ENCODE measurements around the gene WDR20.

The WDR20 gene

GRCh38 chr14:102220031-102220430 lies 80.3 kb downstream of the WDR20 start:
- no peak for TF ChIP-seq CTCF (conservative IDR thresholded peaks at IDR 0.05; ENCODE audit: low read depth, low read length)

GRCh38 chr14:102221026-102221425 lies 81.3 kb downstream of the WDR20 start:
- TF ChIP-seq CTCF (conservative IDR thresholded peaks at IDR 0.05; ENCODE audit: low read depth, low read length), result no peak
- no peak for DNase-seq (ENCODE audit: low read depth)
- no peak overlapping the region for H3K4me3 ChIP-seq (ENCODE audit: low read depth, low read length)

More at GRCh38 chr14:102220031-102220430, 80.3 kb downstream of the WDR20 start:
- H3K4me3 ChIP-seq (ENCODE audit: low read depth, low read length), result no peak overlapping the region
- DNase-seq (ENCODE audit: low read depth), result no peak

GRCh38 chr14:102222009-102222575 lies 82.4 kb downstream of the WDR20 start:
- H3K4me3 ChIP-seq (ENCODE audit: low read depth, low read length), result no peak overlapping the region
- TF ChIP-seq CTCF (conservative IDR thresholded peaks at IDR 0.05; ENCODE audit: low read depth, low read length), result no peak
- no peak for DNase-seq (ENCODE audit: low read depth)

- TF ChIP-seq CTCF (conservative IDR thresholded peaks at IDR 0.05; ENCODE audit: low read depth, low read length), result no peak
- no peak for DNase-seq (ENCODE audit: low read depth)
- H3K4me3 ChIP-seq (ENCODE audit: low read depth, low read length), result no peak overlapping the region
These were observed 83.1 kb downstream of the WDR20 start for GRCh38 chr14:102222751-102223150.

- no peak for DNase-seq (ENCODE audit: low read depth)
- H3K4me3 ChIP-seq (ENCODE audit: low read depth, low read length), result no peak overlapping the region
- no peak for TF ChIP-seq CTCF (conservative IDR thresholded peaks at IDR 0.05; ENCODE audit: low read depth, low read length)
These were observed 84.0 kb downstream of the WDR20 start for GRCh38 chr14:102223682-102224081.

GRCh38 chr14:102225386-102225785 lies 85.7 kb downstream of the WDR20 start:
- TF ChIP-seq CTCF (conservative IDR thresholded peaks at IDR 0.05; ENCODE audit: low read depth, low read length), result no peak
- no peak for DNase-seq (ENCODE audit: low read depth)
- H3K4me3 ChIP-seq (ENCODE audit: low read depth, low read length), result no peak overlapping the region

GRCh38 chr14:102225936-102226335 lies 86.2 kb downstream of the WDR20 start:
- no peak for DNase-seq (ENCODE audit: low read depth)
- H3K4me3 ChIP-seq (ENCODE audit: low read depth, low read length), result no peak overlapping the region
- TF ChIP-seq CTCF (conservative IDR thresholded peaks at IDR 0.05; ENCODE audit: low read depth, low read length), result no peak
